H1 (cell line): ENCODE results near the gene ADM5. TPM values are rescaled to one million over a fixed set of nuclear protein-coding genes. Genes with fewer than 3 reads are reported as not detected.
A peak's percentile ranks its signal among the peaks of the same experiment; 100 is the strongest.

Experiments
- EP300 ChIP-seq, 2 experiments: IDR thresholded peaks; 1 replicate in 1 of 2; 2 replicates in 1 of 2; pipeline ENCODE4 v1.6.1; 2011 to 2012; ENCODE audit warnings: low read depth in 2 of 2, low read length in 2 of 2, mild to moderate bottlenecking in 2 of 2, borderline replicate concordance in 1 of 2, inconsistent platforms in 1 of 2, moderate library complexity in 1 of 2
- GTF2F1 ChIP-seq: IDR thresholded peaks from 2 replicates; pipeline ENCODE4 v1.6.1; 2012; ENCODE audit warnings: low read depth, low read length, improper control_type of control experiment, borderline replicate concordance
- HDAC2 ChIP-seq, 2 experiments: fragments of 300-600 bp in 1 of 2; sonication (generic) in 1 of 2; IDR thresholded peaks; 2 replicates each; pipeline ENCODE4 v1.6.1; 2011 to 2012; ENCODE audit warnings: low read depth in 2 of 2, low read length in 2 of 2, mild to moderate bottlenecking in 2 of 2, moderate library complexity in 2 of 2, borderline replicate concordance in 1 of 2, inconsistent platforms in 1 of 2
- JUND ChIP-seq: IDR thresholded peaks from 2 replicates; pipeline ENCODE4 v1.6.1; 2011; ENCODE audit warnings: mild to moderate bottlenecking, improper control_type of control experiment, low read length
- PHF8 ChIP-seq: fragments of 200-600 bp; sonication (generic); conservative IDR thresholded peaks from 2 replicates; pipeline ENCODE4 v1.7.1; 2012; ENCODE audit warnings: low read depth, mild to moderate bottlenecking, inconsistent platforms, low read length, moderate library complexity
- POLR2A ChIP-seq, 2 experiments: IDR thresholded peaks; 1 replicate in 1 of 2; 2 replicates in 1 of 2; pipeline ENCODE4 v1.6.1; 2011; ENCODE audit warnings: low read depth in 2 of 2, low read length in 2 of 2, mild to moderate bottlenecking in 2 of 2; ENCODE audit errors: control extremely low read depth in 1 of 2
- POLR2AphosphoS5 ChIP-seq: IDR thresholded peaks from 2 replicates; pipeline ENCODE4 v1.6.1; 2011; ENCODE audit warnings: low read depth, low read length
- SAP30 ChIP-seq: fragments of 300-600 bp; sonication (generic); IDR thresholded peaks from 2 replicates; pipeline ENCODE4 v1.7.1; 2012; ENCODE audit warnings: low read length, moderate library complexity, mild to moderate bottlenecking, inconsistent platforms; ENCODE audit not compliant: insufficient read depth, insufficient replicate concordance
- SP1 ChIP-seq: IDR thresholded peaks from 2 replicates; pipeline ENCODE4 v1.6.1; 2011; ENCODE audit warnings: low read depth, low read length
- SP2 ChIP-seq: IDR thresholded peaks from 2 replicates; pipeline ENCODE4 v1.6.1; 2012; ENCODE audit warnings: mild to moderate bottlenecking, low read length, inconsistent platforms
- TAF7 ChIP-seq: optimal IDR thresholded peaks from 2 replicates; pipeline ENCODE3; 2011; ENCODE audit warnings: low read depth, mild to moderate bottlenecking, inconsistent platforms, low read length, moderate library complexity, borderline replicate concordance
- TBP ChIP-seq: IDR thresholded peaks from 2 replicates; pipeline ENCODE4 v1.6.1; 2011; ENCODE audit warnings: low read depth, low read length, improper control_type of control experiment
- polyA plus RNA-seq, 7 experiments: library from polyadenylated mRNA; depleted of rRNA in 3 of 7; stranded (reverse) in 5 of 7; unstranded in 2 of 7; fragments of >200 nt in 5 of 7; fragments of 200-250 nt in 2 of 7; gene quantifications; 1 replicate in 5 of 7; 2 replicates in 1 of 7; 4 replicates in 1 of 7; pipeline versions ENCODE4 v1.2.1 to v1.2.3, GENCODE V29; 2011 to 2013; ENCODE audit warnings: missing spikeins in 2 of 7, mixed read lengths in 2 of 7
- total RNA-seq: library from RNA; stranded (reverse); fragmentation: NEBNext Ultra II Directional; extraction: Animal tissue kit (Norgen Biotek cat#: 25700); gene quantifications from 2 replicates; pipeline ENCODE4 v1.2.1, GENCODE V29; 2021

ADM5 gene
- total and polyA plus RNA-seq, 2 of the 8 experiments (the other 6 are each of a cell fraction or from before 2014, with no cell fraction given), result 2.5 to 2.6 TPM

GRCh38 chr19:49690656-49691242 lies 1.4 kb downstream of the ADM5 start, which contains the start of gene CPT1C (continued):
- TF ChIP-seq TAF7 (peak; percentile 98), HDAC2 (IDR thresholded peaks at IDR 0.05; ENCODE audit: borderline replicate concordance in 1 of 2, low read depth in 2 of 2, low read length in 2 of 2) (no peak; a peak in 1 of 4 replicates), SP2 (no peak), EP300 (IDR thresholded peaks at IDR 0.05; ENCODE audit: borderline replicate concordance in 1 of 2, low read depth in 2 of 2, low read length in 2 of 2) (no peak), POLR2A (IDR thresholded peaks at IDR 0.05; ENCODE audit: control extremely low read depth in 1 of 2, low read depth in 2 of 2, low read length in 2 of 2) (peak; percentile 81; a peak in 2 of 3 replicates), POLR2AphosphoS5 (peak; percentile 93), SAP30 (peak; percentile 64), PHF8 (peak; percentile 62), SP1 (peak; percentile 58), JUND (no peak), GTF2F1 (0 out of 2 replicates have a peak, but pooled peaks have one; percentile 73), TBP (peak; percentile 96)
